OCI-LY3 (cell line): ENCODE measurements around the gene MIEF1.

Experiments used
- H2AFZ ChIP-seq: fragments of 200-600, 300-600 bp; shearing (Covaris generic); 2 replicates; pipeline ENCODE4 v1.6.0; 2014; ENCODE audit warnings: antibody characterized with exemption, low read depth, low read length
- H3K27ac ChIP-seq: fragments of 200-600, 300-600 bp; sonication (generic); 2 replicates; pipeline ENCODE4 v1.5.1; 2014; ENCODE audit warnings: mild to moderate bottlenecking, low read length, moderate library complexity, mixed read lengths
- H3K27me3 ChIP-seq: fragments of 200-600, 300-600 bp; sonication (generic); 2 replicates; pipeline ENCODE4 v1.6.1; 2014; ENCODE audit warnings: low read depth, low read length, mixed read lengths
- H3K36me3 ChIP-seq: fragments of 200-600, 300-600 bp; sonication (generic); replicated peaks from 2 replicates; pipeline ENCODE3; 2014; ENCODE audit warnings: low read depth, low read length, mixed read lengths
- H3K4me1 ChIP-seq: fragments of 300-600, 200-600 bp; sonication (generic); 2 replicates; pipeline ENCODE4 v1.6.1; 2014; ENCODE audit warnings: low read length, mixed read lengths
- H3K4me2 ChIP-seq: fragments of 200-600, 300-600 bp; sonication (generic); 2 replicates; pipeline ENCODE4 v1.6.1; 2014; ENCODE audit warnings: low read length, mixed read lengths
- H3K4me3 ChIP-seq: fragments of 300-600, 200-600 bp; sonication (generic); 2 replicates; pipeline ENCODE4 v1.5.1; 2014; ENCODE audit warnings: antibody characterized with exemption, mild to moderate bottlenecking, low read length, moderate library complexity
- H3K79me2 ChIP-seq: fragments of 300-600, 200-600 bp; shearing (Covaris generic); 2 replicates; pipeline ENCODE4 v1.6.1; 2014; ENCODE audit warnings: mild to moderate bottlenecking, low read length, mixed read lengths
- H3K9ac ChIP-seq: fragments of 300-600, 200-600 bp; shearing (Covaris generic); 2 replicates; pipeline ENCODE4 v1.6.0; 2014; ENCODE audit warnings: mild to moderate bottlenecking, low read length, moderate library complexity
- H3K9me3 ChIP-seq: fragments of 200-600, 300-600 bp; shearing (Covaris generic); 2 replicates; pipeline ENCODE4 v1.6.1; 2014; ENCODE audit warnings: low read length, mixed read lengths; ENCODE audit not compliant: insufficient read depth
- H4K20me1 ChIP-seq: fragments of 200-600, 300-600 bp; sonication (generic); 2 replicates; pipeline ENCODE4 v1.6.1; 2016; ENCODE audit warnings: low read length, mixed read lengths; ENCODE audit not compliant: insufficient read depth
- CTCF ChIP-seq: fragments of 200-600, 300-600 bp; sonication (generic); IDR thresholded peaks from 2 replicates; pipeline ENCODE4 v1.5.1; 2014; ENCODE audit warnings: antibody characterized with exemption, low read length, low read depth
- EZH2phosphoT487 ChIP-seq: fragments of 200-600 bp; shearing (Covaris generic); IDR thresholded peaks from 2 replicates; pipeline ENCODE4 v1.6.1; 2018; ENCODE audit warnings: antibody characterized with exemption, mixed run types, low read depth

Gene MIEF1

GRCh38 chr22:39497429-39497828, 4.7 kb upstream of the MIEF1 start:
- no peak overlapping the region for H3K4me3 ChIP-seq
- H3K79me2 ChIP-seq = peaks cover 3% of the 10 kb centered on the region
- H3K9me3 ChIP-seq = no peaks in the 10 kb centered on the region
- H3K4me1 ChIP-seq = peaks cover 17% of the 10 kb centered on the region
- H3K9ac ChIP-seq = no peak overlapping the region
- no peak overlapping the region for H3K4me2 ChIP-seq
- H3K27ac ChIP-seq = no peak overlapping the region
- H3K27me3 ChIP-seq = no peaks in the 10 kb centered on the region
- TF ChIP-seq CTCF (no peak), EZH2phosphoT487 (no peak)
- no peak overlapping the region for H2AFZ ChIP-seq
- peaks cover 5% of the 10 kb centered on the region; the same call in 1 of the 2 replicates for H4K20me1 ChIP-seq
- no peaks in the 10 kb centered on the region for H3K36me3 ChIP-seq

- H3K4me3 ChIP-seq = no peak overlapping the region
- no peak overlapping the region for H3K27ac ChIP-seq
- peaks cover 20% of the 10 kb centered on the region for H3K4me1 ChIP-seq
- no peaks in the 10 kb centered on the region for H3K27me3 ChIP-seq
- peaks cover 12% of the 10 kb centered on the region for H3K79me2 ChIP-seq
- H2AFZ ChIP-seq = no peak overlapping the region
- no peak overlapping the region for H3K4me2 ChIP-seq
- H4K20me1 ChIP-seq = no peaks in the 10 kb centered on the region
- H3K36me3 ChIP-seq = no peaks in the 10 kb centered on the region
- H3K9me3 ChIP-seq = no peaks in the 10 kb centered on the region
- no peak overlapping the region for H3K9ac ChIP-seq
- TF ChIP-seq EZH2phosphoT487 (no peak), CTCF (no peak)
Observed at GRCh38 chr22:39498368-39498767, 3.7 kb upstream of the MIEF1 start.

DNA sequence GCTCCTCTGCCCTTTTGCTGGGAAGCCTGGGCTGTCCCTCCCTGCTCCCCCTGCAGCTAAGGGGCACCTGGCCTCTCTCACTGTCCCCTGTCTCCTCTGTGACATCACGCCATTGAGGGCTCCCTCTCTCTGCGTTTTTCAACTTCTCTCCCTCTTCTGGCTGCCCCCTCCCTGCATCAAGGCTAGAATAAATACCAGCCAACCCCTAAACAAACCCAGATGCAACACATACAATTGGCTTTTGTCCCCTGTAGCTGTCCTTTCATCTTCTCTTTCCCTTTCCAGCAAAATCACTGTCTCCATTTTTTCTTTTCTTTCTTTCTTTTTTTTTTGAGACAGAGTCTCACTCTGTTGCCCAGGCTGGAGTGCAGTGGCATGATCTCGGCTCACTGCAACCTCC, 3.3 kb upstream of the MIEF1 start:
- H3K9me3 ChIP-seq = no peaks in the 10 kb centered on the region
- H3K27ac ChIP-seq = no peak overlapping the region
- peaks cover 24% of the 10 kb centered on the region for H3K4me1 ChIP-seq
- no peaks in the 10 kb centered on the region for H3K36me3 ChIP-seq
- TF ChIP-seq EZH2phosphoT487 = no peak
- no peak for TF ChIP-seq CTCF
- no peak overlapping the region for H2AFZ ChIP-seq
- no peak overlapping the region for H3K9ac ChIP-seq
- H3K27me3 ChIP-seq = no peaks in the 10 kb centered on the region
- no peaks in the 10 kb centered on the region for H4K20me1 ChIP-seq
- no peak overlapping the region for H3K4me3 ChIP-seq
- peaks cover 17% of the 10 kb centered on the region for H3K79me2 ChIP-seq
- no peak overlapping the region for H3K4me2 ChIP-seq

DNA sequence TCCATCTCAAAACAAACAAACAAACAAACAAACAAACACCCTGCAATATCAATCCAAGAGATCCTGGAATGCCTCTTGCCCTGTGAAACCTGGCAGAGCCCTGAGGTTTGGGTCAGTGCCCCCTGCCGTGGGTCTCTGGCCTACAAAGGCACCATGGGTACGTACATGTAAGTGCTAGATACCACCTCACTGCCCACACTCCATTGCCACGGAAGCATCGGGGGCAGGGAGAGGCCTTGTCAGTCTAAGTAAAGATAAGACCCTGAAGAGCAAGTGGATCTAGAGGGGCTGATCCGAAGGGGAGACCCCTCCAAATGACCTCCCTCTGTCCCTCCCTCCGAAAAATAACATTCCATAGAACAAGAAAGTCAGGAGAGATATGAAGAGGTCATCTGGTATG, 2.0 kb upstream of the MIEF1 start:
- Histone ChIP-seq H3K27ac (no peak overlapping the region), H3K4me1 (peaks cover 22% of the 10 kb centered on the region), H2AFZ (no peak overlapping the region)

More for the DNA sequence above, 2.0 kb upstream of the MIEF1 start:
- TF ChIP-seq EZH2phosphoT487 = no peak
- no peak for TF ChIP-seq CTCF
- no peaks in the 10 kb centered on the region for H3K27me3 ChIP-seq
- no peak overlapping the region for H3K4me3 ChIP-seq
- no peaks in the 10 kb centered on the region for H3K9me3 ChIP-seq
- H3K36me3 ChIP-seq = peaks cover 10% of the 10 kb centered on the region
- peaks cover 30% of the 10 kb centered on the region for H3K79me2 ChIP-seq
- no peaks in the 10 kb centered on the region for H4K20me1 ChIP-seq
- no peak overlapping the region for H3K4me2 ChIP-seq
- no peak overlapping the region for H3K9ac ChIP-seq
